NCI-H2227 (cell line): ENCODE data around the gene TEX13B.
"Not testable (repeated sequence)": the region's sequence is repeated elsewhere in the genome, so short reads cannot be mapped to it uniquely, and the experiment has no call there.

Experiments used
- DNase-seq: peaks from one replicate; lab custom pipeline; 2025; ENCODE audit not compliant: unreplicated experiment; lab: John Stamatoyannopoulos, UW

Gene TEX13B, protein sequence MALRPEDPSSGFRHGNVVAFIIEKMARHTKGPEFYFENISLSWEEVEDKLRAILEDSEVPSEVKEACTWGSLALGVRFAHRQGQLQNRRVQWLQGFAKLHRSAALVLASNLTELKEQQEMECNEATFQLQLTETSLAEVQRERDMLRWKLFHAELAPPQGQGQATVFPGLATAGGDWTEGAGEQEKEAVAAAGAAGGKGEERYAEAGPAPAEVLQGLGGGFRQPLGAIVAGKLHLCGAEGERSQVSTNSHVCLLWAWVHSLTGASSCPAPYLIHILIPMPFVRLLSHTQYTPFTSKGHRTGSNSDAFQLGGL

DNA sequence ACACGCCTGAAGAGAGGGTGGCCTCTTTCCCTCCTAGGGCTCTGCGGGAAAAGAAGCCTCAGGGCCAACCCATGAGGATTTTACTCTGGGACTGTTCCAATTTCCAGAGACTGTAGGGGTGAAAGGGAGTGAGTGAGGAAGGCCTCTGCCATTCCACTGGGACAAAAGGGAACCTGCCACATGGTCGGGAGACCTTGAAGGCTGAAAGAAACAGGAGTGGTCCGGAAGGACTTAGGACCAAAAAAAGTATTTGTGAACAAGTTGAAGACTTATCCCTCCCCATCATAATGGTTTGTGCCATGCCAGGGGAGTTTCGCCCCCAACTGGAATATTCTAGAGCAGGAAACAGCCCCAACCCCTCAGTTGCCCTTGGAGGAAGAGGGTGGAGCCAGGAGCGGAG, at the start of gene TEX13B:
TEX13B (minus strand) TSS at position 15 of the 400 bp plus-strand sequence. CDS start 243 bp downstream, outside the sequence.
- DNase-seq = no peak

DNA sequence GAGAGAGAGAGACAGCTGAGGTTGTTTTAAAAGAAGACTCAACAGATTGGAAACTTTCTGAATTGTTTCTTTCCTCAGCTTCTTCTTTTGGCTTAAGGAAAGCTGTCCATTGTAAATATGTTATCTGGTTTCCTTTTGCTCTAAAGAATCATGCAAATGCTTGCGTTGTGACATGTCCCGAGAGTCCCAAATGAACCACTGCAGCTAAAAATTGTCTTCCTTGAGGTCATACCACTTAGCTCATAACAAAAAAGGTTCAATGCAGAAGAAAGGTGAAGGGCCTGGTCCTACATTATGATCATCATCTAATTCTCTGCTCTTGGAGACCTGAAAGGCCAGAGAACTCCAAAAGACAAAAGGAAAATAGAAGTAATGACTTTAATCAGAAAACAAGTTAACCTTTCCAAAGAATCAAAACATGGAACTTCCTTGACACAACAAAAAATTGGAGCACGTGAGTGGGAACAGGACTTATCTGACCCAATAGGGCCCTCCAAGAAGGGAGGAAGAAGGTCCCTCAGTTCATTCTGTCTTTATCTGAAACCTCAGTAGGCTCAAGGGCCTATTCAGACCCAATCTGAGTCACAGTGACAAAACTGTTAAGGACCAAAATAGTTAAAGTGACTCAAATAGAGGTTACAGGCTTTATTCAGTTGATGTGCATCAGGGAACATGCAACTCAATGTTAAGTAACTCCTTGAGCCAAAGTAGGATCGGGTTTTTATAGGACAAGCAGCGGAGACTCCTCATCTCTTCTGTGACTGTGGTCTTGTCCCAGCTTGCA, 48.0 kb upstream of the TEX13B start:
- DNase-seq = no peak

DNA sequence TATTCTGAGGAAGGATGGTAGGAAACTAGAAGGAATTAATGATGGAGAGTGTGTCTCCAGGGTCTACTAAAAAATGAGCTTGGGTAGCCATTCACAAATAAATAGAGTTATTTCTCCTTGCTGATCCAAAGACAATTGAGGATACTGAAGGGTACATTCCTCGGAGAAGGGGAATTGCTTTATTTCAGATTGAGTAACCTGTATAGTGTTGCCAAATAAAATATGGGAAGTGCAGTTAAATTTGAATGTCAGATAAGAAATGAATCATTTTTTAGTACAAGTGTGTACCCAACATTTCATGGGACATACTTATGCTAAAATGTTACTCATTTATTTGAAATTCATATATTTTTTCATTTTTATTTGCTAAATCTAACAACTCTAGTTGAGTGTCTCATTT, 46.7 kb upstream of the TEX13B start:
- no peak for DNase-seq

DNA sequence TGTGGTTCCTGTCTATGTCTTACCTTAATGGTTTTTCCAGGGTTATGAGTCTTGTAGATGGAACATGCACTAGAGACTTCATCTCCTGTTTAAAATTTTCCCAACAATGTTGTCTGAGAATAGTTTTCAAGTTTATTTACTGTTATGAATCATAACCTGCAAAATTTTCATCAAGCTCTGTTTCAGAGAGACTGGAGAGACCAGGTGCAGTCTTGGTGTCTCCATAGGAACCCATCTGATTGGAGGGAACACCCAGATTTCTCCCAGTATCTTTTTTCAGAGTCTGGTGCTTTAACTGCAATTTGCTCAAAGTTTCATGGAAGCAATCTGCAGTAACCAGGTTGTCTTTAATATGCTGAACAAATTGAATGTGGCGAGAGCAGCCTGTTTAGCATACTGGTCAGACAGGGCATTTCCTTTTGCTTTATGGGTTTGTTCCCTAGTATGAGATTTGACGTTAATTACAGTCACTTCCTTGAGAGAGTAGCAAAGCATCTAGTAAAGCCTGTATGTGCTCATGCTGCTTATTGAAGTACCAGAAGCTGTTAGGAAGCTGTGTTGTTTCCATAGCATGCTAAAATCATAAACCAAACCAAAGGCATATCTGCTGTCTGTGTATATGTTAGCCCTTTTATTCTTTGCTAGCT, 43.9 kb upstream of the TEX13B start:
- no peak for DNase-seq

- DNase-seq = no peak
Measured at GRCh38 chrX:108025376-108025775, 43.2 kb upstream of the TEX13B start.

GRCh38 chrX:108022491-108023089, 40.4 kb upstream of the TEX13B start:
- no peak for DNase-seq

- DNase-seq = no peak
Measured at GRCh38 chrX:108020631-108021030, 38.5 kb upstream of the TEX13B start.

GRCh38 chrX:108019382-108019875, 37.3 kb upstream of the TEX13B start:
- no peak for DNase-seq

DNA sequence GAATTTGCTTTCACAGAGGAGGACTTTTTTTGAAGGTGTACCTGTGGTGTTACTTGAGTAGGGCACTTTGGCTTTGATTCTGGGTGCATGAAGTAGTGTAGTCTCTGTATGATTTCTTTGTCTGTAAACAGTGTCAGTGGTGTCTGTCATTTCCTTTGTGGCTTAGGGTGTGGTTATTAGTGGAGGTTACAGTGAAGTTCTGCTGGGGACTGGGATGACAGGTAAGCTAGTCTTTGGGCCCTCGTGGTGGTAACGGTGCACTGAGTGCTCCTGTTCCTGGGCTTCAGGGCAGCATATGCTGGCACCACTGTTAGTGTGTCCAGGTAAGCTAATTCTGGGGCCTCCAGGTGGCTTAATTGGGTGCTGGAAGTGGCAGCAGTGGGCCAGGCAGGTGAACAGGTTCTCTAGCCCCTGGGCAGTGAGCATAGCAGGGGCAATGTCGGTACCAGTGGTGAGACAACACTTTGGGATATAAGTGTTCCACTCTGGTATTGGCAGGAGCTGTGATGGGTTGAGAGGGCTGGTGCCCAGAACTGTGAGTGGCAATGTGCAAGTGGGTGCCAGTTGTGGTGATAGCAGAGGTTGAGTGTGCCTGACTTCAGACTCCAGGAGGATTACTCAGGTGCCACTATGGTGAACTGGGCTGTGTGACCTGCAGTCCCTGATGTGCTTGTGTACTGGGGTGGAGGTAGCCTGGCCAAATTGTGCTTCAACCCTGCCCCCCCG, 36.6 kb upstream of the TEX13B start:
- no peak for DNase-seq

GRCh38 chrX:108001218-108001814, 19.1 kb upstream of the TEX13B start:
- DNase-seq = peak; percentile 25

DNA sequence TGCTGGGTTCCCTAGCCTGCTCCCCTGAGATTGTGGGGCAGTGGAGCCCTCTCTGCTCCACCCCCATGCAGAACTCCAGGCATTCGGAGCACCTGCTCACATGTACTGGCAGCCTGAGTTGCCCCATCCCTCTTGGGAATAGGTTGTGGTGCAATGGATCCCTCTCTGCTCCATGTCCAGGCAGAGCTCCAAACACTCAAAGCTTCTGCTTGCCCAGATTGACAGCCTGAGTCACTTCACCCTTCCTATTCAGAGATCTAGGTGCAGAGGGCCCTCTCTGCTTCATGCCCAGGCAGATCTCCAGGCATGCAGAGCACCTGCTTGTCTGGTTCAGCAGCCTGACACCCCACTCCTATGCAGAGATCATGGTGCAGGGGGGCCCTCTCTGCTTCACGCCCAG, 18.6 kb upstream of the TEX13B start:
- DNase-seq = no peak

GRCh38 chrX:107996124-107996523, 14.0 kb upstream of the TEX13B start:
- no peak for DNase-seq

DNA sequence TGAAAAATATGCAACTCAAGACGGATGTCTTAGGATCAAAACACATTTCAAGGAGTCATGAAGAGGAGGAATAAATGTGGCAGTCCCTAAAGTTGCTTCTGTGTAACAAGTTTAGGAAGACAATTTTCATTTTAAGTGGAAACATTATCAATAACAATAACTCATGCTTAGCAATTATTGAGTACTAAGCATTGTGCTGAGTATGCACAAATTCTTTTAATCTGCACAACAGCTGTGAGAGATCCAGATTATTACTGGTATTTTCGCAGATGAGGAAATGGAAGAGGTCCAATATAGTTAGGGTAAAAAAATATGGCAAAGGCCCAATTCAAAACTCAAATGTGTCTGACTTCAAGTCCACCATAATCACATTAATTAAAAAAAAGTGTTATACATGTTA, 2.9 kb upstream of the TEX13B start:
- DNase-seq = no peak

DNA sequence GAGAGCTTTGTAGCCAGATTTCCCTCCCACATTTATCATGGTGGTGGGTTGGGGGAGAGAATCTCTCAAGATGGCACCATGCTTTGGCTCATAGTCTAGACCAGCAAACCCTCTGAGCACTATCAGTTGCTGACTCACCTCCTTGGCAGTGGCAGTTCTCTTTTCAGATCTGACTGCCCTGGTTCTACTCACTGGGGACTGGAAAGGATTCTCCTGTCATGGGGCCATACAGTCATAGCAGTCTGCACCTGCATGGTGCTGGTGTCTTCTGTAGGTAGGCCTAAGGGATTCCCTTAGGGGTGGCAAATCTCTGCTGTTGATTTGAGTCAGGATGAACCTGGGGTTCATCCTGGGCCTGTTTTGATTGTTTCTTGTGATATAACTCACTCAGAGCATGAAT, 2.6 kb downstream of the TEX13B start:
- DNase-seq = no peak

- DNase-seq = peak; percentile 18
Measured at GRCh38 chrX:107978707-107979307, 3.4 kb downstream of the TEX13B start.

DNA sequence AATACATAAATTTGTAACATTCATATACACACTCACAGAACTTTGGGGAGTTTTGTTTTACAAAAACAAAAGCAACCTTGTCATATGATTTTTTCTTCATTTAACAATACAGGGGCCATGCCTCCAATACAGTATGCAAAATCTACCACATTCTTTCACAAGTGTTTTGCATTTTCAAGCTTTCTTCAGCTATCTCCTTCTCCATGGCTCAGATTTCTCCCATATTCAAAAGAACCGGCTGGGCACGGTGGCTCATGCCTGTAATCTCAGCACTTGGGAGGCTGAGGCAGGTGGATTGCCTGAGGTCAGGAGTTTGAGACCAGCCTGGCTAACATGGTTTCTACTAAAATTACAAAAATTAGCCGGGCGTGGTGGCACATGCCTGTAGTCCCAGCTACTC, 4.1 kb downstream of the TEX13B start:
- no peak for DNase-seq

DNA sequence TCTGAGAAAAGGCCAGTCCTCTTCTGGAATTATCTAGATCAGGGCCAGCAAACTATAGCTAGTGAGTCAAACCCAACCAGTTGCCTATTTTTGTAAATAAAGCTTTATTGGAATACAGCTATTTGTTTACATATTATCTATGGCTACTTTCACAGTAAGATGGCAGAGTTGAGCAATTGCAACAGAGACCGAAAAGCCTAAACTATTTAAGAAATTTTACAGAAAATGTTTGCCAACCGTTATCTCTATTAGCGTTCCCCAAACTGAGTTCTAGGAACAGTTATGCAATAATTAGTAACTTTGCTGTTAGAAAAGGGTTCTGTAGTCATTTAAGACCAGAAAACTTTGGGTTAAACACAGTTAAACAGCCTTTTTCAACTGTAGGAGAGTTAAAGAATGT, 10.5 kb downstream of the TEX13B start:
- no peak for DNase-seq

DNA sequence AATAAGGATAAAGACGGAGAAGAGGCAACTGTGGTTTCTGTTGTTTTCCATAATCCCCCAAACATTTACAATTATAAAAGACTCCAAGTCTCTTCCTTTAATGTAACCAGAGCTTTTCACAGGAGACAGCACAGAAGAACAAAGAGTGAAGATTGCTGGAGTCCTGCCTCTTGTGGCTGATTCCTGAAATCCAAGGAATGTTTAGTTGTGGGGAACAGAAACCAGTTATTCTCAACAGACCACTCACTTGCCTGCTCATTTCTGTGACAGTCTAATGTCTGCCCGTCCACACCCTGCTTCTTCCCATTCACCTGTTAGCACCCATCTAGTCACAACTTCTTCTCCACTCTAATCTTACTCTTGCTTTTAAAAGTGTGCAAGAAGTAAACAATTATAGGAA, 12.1 kb downstream of the TEX13B start:
- no peak for DNase-seq

DNA sequence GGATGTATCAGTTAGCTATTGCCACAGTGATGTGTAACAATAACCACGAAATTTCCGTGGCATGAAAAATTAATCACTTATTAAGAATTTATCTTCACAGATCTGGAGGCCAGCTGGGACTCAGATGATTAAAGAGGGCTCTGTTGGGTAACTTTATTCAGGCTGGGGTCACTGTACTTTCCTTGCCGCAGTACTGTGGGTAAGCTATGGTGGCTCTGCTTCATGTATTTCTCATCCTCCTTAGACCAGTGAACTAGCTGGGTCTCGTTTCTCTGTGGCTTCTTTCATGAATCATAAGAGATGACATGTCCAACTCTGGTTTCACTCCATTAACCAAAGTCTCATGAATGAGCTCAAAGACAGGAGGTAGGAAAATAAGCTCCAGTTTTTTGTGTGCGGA, 13.5 kb downstream of the TEX13B start:
- DNase-seq = no peak

- DNase-seq = not testable (repeated sequence)
Measured at GRCh38 chrX:107955337-107955736, 26.8 kb downstream of the TEX13B start.
